ENCODE results near the gene LAMA5. TPM values are rescaled to one million over a fixed set of nuclear protein-coding genes. Genes with fewer than 3 reads are reported as not detected.

Gene LAMA5
- total RNA-seq, 4 donors from 2014 or later: 45.5 to 115 (median 62.5) TPM

DNA sequence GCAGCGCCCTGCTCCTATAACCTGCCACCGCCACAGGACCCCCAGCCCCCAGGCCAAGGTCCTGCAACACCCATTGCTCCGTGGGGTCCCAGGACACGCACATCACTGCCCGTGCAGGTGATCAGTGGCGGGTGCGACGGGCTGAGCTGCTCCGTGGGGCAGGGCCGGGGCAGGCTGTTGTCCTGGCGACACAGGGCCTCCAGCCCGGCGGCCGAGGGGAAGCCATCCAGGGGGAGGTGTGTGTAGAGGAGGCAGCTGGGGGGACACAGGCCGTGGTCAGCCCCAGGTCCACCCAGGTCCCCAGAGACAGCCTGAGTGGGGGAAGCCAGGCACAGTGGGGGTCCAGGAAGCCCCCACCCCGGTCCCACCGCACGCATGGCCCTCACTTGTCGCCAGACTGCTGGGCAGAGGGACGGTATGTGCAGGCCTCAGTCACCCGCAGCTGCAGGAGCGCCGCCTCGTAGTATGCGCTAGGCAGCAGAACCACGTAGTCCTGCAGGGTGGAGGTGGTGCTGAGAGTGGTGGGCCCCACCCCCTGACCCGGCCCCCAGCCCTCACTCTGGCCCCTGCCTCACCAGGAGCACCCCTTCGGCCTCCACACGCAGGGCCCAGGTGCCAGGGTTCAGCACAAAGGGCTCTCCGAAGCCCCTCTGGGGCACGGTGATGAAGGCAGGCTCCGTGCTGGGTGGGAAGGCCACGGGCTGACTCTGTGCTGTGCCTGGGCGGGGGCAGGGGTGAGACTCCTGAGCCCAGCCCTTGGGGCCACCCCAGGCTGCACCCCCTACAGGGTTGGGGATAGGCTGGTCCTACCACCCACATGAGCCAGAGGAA lies 33.9 kb downstream of the LAMA5 start:
- ATAC-seq (ENCODE audit: low FRiP score): no peak
- no peak for TF ChIP-seq CTCF (IDR thresholded peaks at IDR 0.05)

DNA sequence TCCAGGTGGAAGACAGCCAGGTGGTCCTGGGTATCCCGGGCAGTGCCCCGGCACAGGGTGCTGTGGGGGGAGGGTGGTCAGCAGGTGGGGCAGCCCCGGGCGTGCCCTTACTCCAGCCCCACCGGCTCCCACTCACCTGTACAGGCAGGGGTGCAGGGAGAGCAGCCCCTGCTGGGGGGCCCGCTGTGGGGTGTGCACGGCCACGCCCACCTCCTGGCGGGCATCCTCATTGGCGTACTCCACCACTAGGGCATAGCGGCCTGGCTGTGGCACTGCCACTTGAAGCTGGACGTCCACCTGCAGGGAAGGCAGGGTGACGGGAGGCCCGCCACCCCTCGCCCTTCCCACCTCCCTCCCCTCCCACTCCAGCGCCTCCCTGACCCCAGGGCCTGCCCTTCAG lies 34.7 kb downstream of the LAMA5 start:
- no peak for TF ChIP-seq CTCF (IDR thresholded peaks at IDR 0.05)
- ATAC-seq (ENCODE audit: low FRiP score): no peak
- DNase-seq (ENCODE audit: low spot score): no peak

More for the DNA sequence above, 33.9 kb downstream of the LAMA5 start:
- no peak for DNase-seq (ENCODE audit: low spot score)

DNA sequence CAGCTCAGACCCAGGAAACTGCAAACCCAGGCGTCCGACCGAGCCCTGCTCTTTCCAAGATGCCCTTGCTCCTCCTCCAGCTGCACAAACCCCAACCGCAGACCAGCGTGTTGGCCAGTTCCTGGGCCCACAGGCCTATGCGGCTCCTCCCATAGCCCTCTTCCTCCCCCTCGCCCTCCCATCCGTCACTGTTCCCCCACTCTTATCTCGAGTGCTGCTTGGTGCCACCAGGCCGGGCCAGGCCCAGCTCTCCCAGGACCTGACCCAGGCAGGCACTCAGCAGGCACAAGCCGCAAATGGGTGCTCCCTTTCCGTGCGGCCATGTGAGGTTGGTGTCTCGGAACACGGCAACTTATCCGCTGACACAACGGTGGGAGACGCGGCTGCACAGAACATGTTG lies 35.8 kb downstream of the LAMA5 start:
- ATAC-seq (ENCODE audit: low FRiP score) (no peak), DNase-seq (ENCODE audit: low spot score) (no peak)
- no peak for TF ChIP-seq CTCF (IDR thresholded peaks at IDR 0.05)

GRCh38 chr20:62330576-62331317 lies 36.4 kb downstream of the LAMA5 start:
- ATAC-seq (ENCODE audit: low FRiP score) (no peak), DNase-seq (ENCODE audit: low spot score) (no peak)
- TF ChIP-seq CTCF (IDR thresholded peaks at IDR 0.05): no peak

DNA sequence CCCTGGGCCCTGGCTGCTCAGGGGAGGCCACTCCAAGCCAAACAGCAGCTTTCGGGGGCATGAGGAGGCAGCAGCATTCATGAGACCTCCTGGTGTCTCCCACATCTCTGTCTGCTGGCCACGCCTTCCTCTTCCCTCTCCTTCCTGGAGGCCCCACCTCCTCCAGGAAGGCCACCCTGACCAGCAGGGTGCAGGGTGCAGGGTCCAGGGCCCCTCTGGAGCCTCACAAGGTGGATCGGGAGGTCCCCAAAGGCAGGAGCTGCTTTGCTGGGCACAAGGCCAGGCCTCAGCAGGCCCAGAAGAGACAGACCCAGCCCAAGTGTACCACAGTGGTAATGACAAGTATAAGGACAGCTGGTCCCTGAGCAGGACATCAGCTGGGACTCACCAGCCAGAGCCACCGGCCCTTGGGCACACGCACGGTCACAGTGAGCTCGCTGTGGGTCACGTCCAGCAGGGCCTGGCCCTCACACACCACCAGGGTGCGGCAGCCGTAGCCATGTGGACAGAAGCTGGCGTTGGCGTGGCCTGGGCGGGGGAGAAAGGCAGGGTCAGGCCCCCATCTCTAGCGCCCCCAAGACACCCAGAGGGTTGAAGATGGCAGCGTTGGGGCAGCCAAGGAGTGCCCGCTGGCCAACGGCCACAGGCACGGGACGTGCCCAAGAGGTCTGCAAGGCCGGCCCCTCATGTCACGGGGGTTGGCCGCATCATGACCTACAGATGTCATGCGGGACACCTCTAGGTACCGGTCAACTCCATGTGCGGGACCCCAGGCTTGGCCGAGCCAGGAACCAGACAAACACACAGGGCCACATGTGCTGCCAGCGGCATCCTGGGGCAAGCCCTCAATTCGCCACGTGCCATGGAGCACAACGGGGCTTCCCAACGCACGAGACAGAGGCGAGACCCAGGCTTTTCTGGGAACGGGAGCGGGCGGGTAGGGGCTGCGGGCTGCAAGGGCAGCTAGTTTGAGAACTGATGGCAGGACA lies 37.4 kb downstream of the LAMA5 start:
- ATAC-seq (ENCODE audit: low FRiP score) (no peak), DNase-seq (ENCODE audit: low spot score) (no peak)
- no peak for TF ChIP-seq CTCF (IDR thresholded peaks at IDR 0.05)

GRCh38 chr20:62328684-62329388 lies 38.3 kb downstream of the LAMA5 start:
- ATAC-seq (ENCODE audit: low FRiP score) (no peak), DNase-seq (ENCODE audit: low spot score) (no peak)
- no peak for TF ChIP-seq CTCF (IDR thresholded peaks at IDR 0.05)

Measured in omental fat pad (tissue), 4 donors.